Measurements from ENCODE around the gene RYR1.
"Not testable (repeated sequence)": the region's sequence is repeated elsewhere in the genome, so short reads cannot be mapped to it uniquely, and the experiment has no call there.

RYR1 gene

GRCh38 chr19:38411041-38411712, 22.3 kb upstream of the RYR1 start:
- no peak overlapping the region for H3K4me2 ChIP-seq (ENCODE audit: low read depth, low read length, poor library complexity, severe bottlenecking)
- H3K27me3 ChIP-seq (ENCODE audit: insufficient read depth, low read length, poor library complexity, severe bottlenecking), result no peaks in the 10 kb centered on the region
- H3K79me2 ChIP-seq (ENCODE audit: insufficient read depth, low read length), result no peaks in the 10 kb centered on the region
- no peaks in the 10 kb centered on the region for H3F3A ChIP-seq (ENCODE audit: low read depth)
- H3K4me3 ChIP-seq (ENCODE audit: low read length, poor library complexity, severe bottlenecking), result no peak overlapping the region
- no peaks in the 10 kb centered on the region for H3K4me1 ChIP-seq (ENCODE audit: insufficient read depth, low read length, poor library complexity, severe bottlenecking)
- H3K9me3 ChIP-seq (ENCODE audit: insufficient read depth, low read depth, low read length), result no peaks in the 10 kb centered on the region
- no peaks in the 10 kb centered on the region for H3K9me2 ChIP-seq (replicated peaks; ENCODE audit: low read depth, low read length)
- H3K9ac ChIP-seq (ENCODE audit: low read depth, low read length, poor library complexity, severe bottlenecking), result no peak overlapping the region
- H4K20me1 ChIP-seq (ENCODE audit: insufficient read depth, low read length, poor library complexity, severe bottlenecking), result no peaks in the 10 kb centered on the region
- no peaks in the 10 kb centered on the region for H3K36me3 ChIP-seq (ENCODE audit: insufficient read depth, low read length)
- no peak overlapping the region for H2AFZ ChIP-seq (ENCODE audit: low read length)
- no peak for TF ChIP-seq EZH2phosphoT487 (IDR thresholded peaks at IDR 0.05; ENCODE audit: borderline replicate concordance)
- no peak for TF ChIP-seq CTCF (conservative IDR thresholded peaks at IDR 0.05; ENCODE audit: low read length)

DNA sequence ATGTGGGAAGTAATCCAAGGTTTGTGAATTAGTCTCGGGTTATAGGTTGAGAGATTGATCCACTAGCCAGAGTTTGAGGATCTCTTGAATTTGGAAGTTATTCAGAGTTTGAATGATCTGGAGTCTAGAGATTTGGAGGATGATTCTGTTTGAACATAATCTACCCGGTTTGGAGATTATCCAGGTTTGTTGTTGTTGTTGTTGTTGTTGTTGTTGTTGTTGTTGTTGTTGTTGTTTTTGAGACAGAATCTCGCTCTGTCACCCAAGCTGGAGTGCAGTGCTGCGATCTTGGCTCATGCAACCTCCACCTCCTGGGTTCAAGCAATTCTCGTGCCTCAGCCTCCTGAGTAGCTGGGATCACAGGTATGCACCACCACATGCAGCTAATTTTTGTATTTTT, 21.6 kb upstream of the RYR1 start:
- not testable (repeated sequence) for H3K27me3 ChIP-seq (ENCODE audit: insufficient read depth, low read length, poor library complexity, severe bottlenecking); H3K79me2 ChIP-seq (ENCODE audit: insufficient read depth, low read length); H3K9me2 ChIP-seq (replicated peaks; ENCODE audit: low read depth, low read length); H3K4me2 ChIP-seq (ENCODE audit: low read depth, low read length, poor library complexity, severe bottlenecking); H3K9me3 ChIP-seq (ENCODE audit: insufficient read depth, low read depth, low read length); H3K36me3 ChIP-seq (ENCODE audit: insufficient read depth, low read length); H3F3A ChIP-seq (ENCODE audit: low read depth); H2AFZ ChIP-seq (ENCODE audit: low read length); H3K4me1 ChIP-seq (ENCODE audit: insufficient read depth, low read length, poor library complexity, severe bottlenecking); H3K9ac ChIP-seq (ENCODE audit: low read depth, low read length, poor library complexity, severe bottlenecking); H4K20me1 ChIP-seq (ENCODE audit: insufficient read depth, low read length, poor library complexity, severe bottlenecking); H3K4me3 ChIP-seq (ENCODE audit: low read length, poor library complexity, severe bottlenecking)

- Histone ChIP-seq H3F3A (ENCODE audit: low read depth) (no peaks in the 10 kb centered on the region), H3K4me1 (ENCODE audit: insufficient read depth, low read length, poor library complexity, severe bottlenecking) (no peaks in the 10 kb centered on the region), H3K9ac (ENCODE audit: low read depth, low read length, poor library complexity, severe bottlenecking) (no peak overlapping the region), H3K9me2 (replicated peaks; ENCODE audit: low read depth, low read length) (no peaks in the 10 kb centered on the region), H3K27me3 (ENCODE audit: insufficient read depth, low read length, poor library complexity, severe bottlenecking) (no peaks in the 10 kb centered on the region), H3K9me3 (ENCODE audit: insufficient read depth, low read depth, low read length) (no peaks in the 10 kb centered on the region), H3K79me2 (ENCODE audit: insufficient read depth, low read length) (no peaks in the 10 kb centered on the region), H3K36me3 (ENCODE audit: insufficient read depth, low read length) (no peaks in the 10 kb centered on the region), H3K4me2 (ENCODE audit: low read depth, low read length, poor library complexity, severe bottlenecking) (no peak overlapping the region), H3K4me3 (ENCODE audit: low read length, poor library complexity, severe bottlenecking) (no peak overlapping the region), H2AFZ (ENCODE audit: low read length) (no peak overlapping the region), H4K20me1 (ENCODE audit: insufficient read depth, low read length, poor library complexity, severe bottlenecking) (no peaks in the 10 kb centered on the region)
- TF ChIP-seq CTCF (conservative IDR thresholded peaks at IDR 0.05; ENCODE audit: low read length), result no peak
- no peak for TF ChIP-seq EZH2phosphoT487 (IDR thresholded peaks at IDR 0.05; ENCODE audit: borderline replicate concordance)
These were observed 21.0 kb upstream of the RYR1 start for GRCh38 chr19:38412491-38412890.

GRCh38 chr19:38412961-38413360, 20.5 kb upstream of the RYR1 start:
- Histone ChIP-seq H3K4me3 (ENCODE audit: low read length, poor library complexity, severe bottlenecking) (no peak overlapping the region), H4K20me1 (ENCODE audit: insufficient read depth, low read length, poor library complexity, severe bottlenecking) (no peaks in the 10 kb centered on the region), H3K4me1 (ENCODE audit: insufficient read depth, low read length, poor library complexity, severe bottlenecking) (no peaks in the 10 kb centered on the region), H3K9ac (ENCODE audit: low read depth, low read length, poor library complexity, severe bottlenecking) (no peak overlapping the region), H3K27me3 (ENCODE audit: insufficient read depth, low read length, poor library complexity, severe bottlenecking) (no peaks in the 10 kb centered on the region), H3K9me3 (ENCODE audit: insufficient read depth, low read depth, low read length) (no peaks in the 10 kb centered on the region), H3K9me2 (replicated peaks; ENCODE audit: low read depth, low read length) (no peaks in the 10 kb centered on the region), H3K79me2 (ENCODE audit: insufficient read depth, low read length) (no peaks in the 10 kb centered on the region), H3F3A (ENCODE audit: low read depth) (no peaks in the 10 kb centered on the region), H3K4me2 (ENCODE audit: low read depth, low read length, poor library complexity, severe bottlenecking) (no peak overlapping the region), H2AFZ (ENCODE audit: low read length) (no peak overlapping the region), H3K36me3 (ENCODE audit: insufficient read depth, low read length) (no peaks in the 10 kb centered on the region)
- TF ChIP-seq CTCF (conservative IDR thresholded peaks at IDR 0.05; ENCODE audit: low read length) (no peak), EZH2phosphoT487 (IDR thresholded peaks at IDR 0.05; ENCODE audit: borderline replicate concordance) (no peak)

Measured in Loucy (cell line).